DND-41 (cell line): Measurements from ENCODE around the gene HMCN2.

Experiments
- ATAC-seq: fragments of 200-7000 bp; cut with Tn5 transposase; 3 replicates; pipeline ENCODE4 v1.9.1; 2021; ENCODE audit warnings: low read depth; ENCODE audit not compliant: insufficient read depth
- DNase-seq: peaks from one replicate; pipeline ENCODE4 v3.0.0-alpha.2; 2020
- H2AFZ ChIP-seq: 2 replicates; pipeline ENCODE4 v1.6.0; 2012; ENCODE audit warnings: low read depth, low read length
- H3K27ac ChIP-seq: 2 replicates; pipeline ENCODE4 v1.5.1; 2012; ENCODE audit warnings: low read length, inconsistent platforms
- H3K27me3 ChIP-seq: fragments of 200-600 bp; sonication (generic); 2 replicates; pipeline ENCODE4 v1.6.0; 2012; ENCODE audit warnings: low read length, mild to moderate bottlenecking, inconsistent platforms; ENCODE audit not compliant: insufficient read depth, poor library complexity
- H3K36me3 ChIP-seq: 2 replicates; pipeline ENCODE4 v1.5.1; 2012; ENCODE audit warnings: low read length, inconsistent platforms; ENCODE audit not compliant: insufficient read depth
- H3K4me1 ChIP-seq: 2 replicates; pipeline ENCODE4 v1.5.1; 2012; ENCODE audit warnings: mild to moderate bottlenecking, low read length; ENCODE audit not compliant: insufficient read depth
- H3K4me2 ChIP-seq: 2 replicates; pipeline ENCODE4 v1.6.0; 2012; ENCODE audit warnings: mild to moderate bottlenecking, moderate library complexity, low read length, inconsistent platforms; ENCODE audit not compliant: insufficient read depth
- H3K4me3 ChIP-seq, 2 experiments: fragments of 200-600 bp in 1 of 2; shearing (Covaris generic) in 1 of 2; 2 replicates each; pipeline ENCODE4 v1.5.1; 2012 to 2016; ENCODE audit warnings: inconsistent platforms in 2 of 2, low read length in 2 of 2, mild to moderate bottlenecking in 2 of 2, low read depth in 1 of 2, moderate library complexity in 1 of 2
- H3K79me2 ChIP-seq: 2 replicates; pipeline ENCODE4 v1.6.0; 2012; ENCODE audit warnings: low read length, inconsistent platforms; ENCODE audit not compliant: insufficient read depth
- H3K9ac ChIP-seq: 2 replicates; pipeline ENCODE4 v1.6.0; 2012; ENCODE audit warnings: low read depth, mild to moderate bottlenecking, inconsistent platforms, low read length, moderate library complexity
- H3K9me3 ChIP-seq: 2 replicates; pipeline ENCODE4 v1.5.1; 2012; ENCODE audit warnings: low read length, moderate library complexity, mild to moderate bottlenecking, inconsistent platforms; ENCODE audit not compliant: insufficient read depth, severe bottlenecking
- H4K20me1 ChIP-seq: 2 replicates; pipeline ENCODE4 v1.6.0; 2012; ENCODE audit warnings: low read length; ENCODE audit not compliant: insufficient read depth
- EZH2 ChIP-seq: IDR thresholded peaks from 3 replicates; pipeline ENCODE4 v1.6.1; 2012; ENCODE audit warnings: borderline replicate concordance, low read depth, mild to moderate bottlenecking, moderate library complexity, low read length, inconsistent platforms; ENCODE audit not compliant: severe bottlenecking
- TF ChIP-seq, protein P1 (sequence below): IDR thresholded peaks from 2 replicates; pipeline ENCODE4 v1.5.1; 2012; ENCODE audit warnings: borderline replicate concordance, low read length, moderate library complexity, mild to moderate bottlenecking; ENCODE audit not compliant: poor library complexity, severe bottlenecking; ENCODE audit errors: extremely low read depth

HMCN2 gene

DNA sequence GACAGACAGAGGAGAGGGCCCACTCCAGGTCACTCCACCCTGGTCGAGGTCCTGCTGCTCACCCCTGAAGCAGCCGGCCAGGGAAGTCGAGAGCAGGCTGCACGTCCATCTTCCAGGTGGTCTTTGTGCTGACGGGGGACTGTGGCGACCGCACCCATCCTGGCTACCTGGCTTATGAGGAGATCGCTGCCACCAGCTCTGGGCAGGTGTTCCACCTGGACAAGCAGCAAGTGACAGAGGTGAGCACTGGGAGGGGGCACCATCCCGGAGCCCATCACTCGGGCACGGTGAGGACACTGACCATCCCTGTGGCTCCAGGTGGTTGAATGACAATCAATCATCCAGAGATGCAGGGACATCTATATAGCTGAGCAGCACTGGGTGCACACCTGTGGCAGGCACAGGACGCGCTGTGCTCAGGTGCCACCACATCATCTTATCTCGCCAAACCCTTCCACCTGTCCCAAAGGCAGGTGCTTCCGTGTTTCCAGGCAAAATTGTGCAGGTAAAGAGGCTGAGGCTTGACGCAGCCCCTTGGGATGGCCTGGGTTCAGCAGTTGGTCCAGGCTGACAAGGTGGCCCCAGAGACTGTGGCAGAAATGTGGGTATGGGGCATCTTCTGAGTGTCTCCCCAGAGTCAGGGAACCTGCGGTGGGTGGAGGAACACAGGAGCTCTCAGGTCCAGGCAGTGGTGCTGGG lies 20.7 kb downstream of the HMCN2 start:
- Histone ChIP-seq H3K79me2 (no peaks in the 10 kb centered on the region), H3K27ac (no peak overlapping the region), H3K9ac (no peak overlapping the region), H4K20me1 (no peaks in the 10 kb centered on the region), H3K4me2 (no peak overlapping the region), H3K9me3 (no peaks in the 10 kb centered on the region), H3K4me3 (no peak overlapping the region), H3K36me3 (no peaks in the 10 kb centered on the region), H3K27me3 (no peaks in the 10 kb centered on the region), H3K4me1 (no peaks in the 10 kb centered on the region), H2AFZ (no peak overlapping the region)
- TF ChIP-seq, protein P1, sequence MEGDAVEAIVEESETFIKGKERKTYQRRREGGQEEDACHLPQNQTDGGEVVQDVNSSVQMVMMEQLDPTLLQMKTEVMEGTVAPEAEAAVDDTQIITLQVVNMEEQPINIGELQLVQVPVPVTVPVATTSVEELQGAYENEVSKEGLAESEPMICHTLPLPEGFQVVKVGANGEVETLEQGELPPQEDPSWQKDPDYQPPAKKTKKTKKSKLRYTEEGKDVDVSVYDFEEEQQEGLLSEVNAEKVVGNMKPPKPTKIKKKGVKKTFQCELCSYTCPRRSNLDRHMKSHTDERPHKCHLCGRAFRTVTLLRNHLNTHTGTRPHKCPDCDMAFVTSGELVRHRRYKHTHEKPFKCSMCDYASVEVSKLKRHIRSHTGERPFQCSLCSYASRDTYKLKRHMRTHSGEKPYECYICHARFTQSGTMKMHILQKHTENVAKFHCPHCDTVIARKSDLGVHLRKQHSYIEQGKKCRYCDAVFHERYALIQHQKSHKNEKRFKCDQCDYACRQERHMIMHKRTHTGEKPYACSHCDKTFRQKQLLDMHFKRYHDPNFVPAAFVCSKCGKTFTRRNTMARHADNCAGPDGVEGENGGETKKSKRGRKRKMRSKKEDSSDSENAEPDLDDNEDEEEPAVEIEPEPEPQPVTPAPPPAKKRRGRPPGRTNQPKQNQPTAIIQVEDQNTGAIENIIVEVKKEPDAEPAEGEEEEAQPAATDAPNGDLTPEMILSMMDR = no peak
- TF ChIP-seq EZH2 = no peak
- ATAC-seq (no peak), DNase-seq (no peak)

DNA sequence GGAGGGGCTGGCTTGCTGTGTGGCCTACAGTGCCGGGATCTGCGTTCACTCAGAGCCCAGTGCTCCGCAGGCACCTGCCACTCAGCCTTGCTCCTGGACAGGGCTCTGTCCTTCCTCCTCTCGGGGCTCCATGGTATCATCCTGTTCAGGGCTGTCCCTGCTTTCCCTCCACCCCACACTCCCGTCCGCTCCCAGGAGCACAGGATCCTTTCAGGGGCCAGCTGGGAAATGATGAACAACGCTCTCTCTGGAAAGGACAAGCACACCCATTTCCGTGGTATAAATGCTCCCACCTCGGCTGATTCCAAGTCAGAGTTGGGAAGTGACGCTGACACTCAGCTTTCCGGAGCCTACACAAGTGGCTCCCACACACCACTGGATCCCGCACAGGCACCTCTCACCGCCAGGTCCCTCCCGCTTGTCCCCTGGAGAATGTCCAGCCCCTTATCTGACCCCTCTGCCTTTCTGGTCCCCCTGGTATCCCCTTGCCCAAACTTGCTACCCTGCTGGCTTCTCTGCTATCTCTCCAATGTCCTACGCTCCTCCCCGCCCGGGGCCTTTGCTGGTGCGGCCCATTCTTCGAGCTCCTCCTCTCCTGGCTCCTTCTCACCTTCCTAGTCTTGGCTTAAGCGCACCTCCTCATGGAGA lies 21.3 kb downstream of the HMCN2 start:
- Histone ChIP-seq H3K4me1 (no peaks in the 10 kb centered on the region), H3K9ac (no peak overlapping the region), H3K4me3 (no peak overlapping the region), H3K27ac (no peak overlapping the region), H4K20me1 (no peaks in the 10 kb centered on the region), H3K36me3 (no peaks in the 10 kb centered on the region), H3K4me2 (no peak overlapping the region), H3K27me3 (no peaks in the 10 kb centered on the region), H2AFZ (no peak overlapping the region), H3K79me2 (no peaks in the 10 kb centered on the region), H3K9me3 (no peaks in the 10 kb centered on the region)
- TF ChIP-seq EZH2 = no peak
- TF ChIP-seq, protein P1 = no peak
- no peak for DNase-seq
- no peak for ATAC-seq

DNA sequence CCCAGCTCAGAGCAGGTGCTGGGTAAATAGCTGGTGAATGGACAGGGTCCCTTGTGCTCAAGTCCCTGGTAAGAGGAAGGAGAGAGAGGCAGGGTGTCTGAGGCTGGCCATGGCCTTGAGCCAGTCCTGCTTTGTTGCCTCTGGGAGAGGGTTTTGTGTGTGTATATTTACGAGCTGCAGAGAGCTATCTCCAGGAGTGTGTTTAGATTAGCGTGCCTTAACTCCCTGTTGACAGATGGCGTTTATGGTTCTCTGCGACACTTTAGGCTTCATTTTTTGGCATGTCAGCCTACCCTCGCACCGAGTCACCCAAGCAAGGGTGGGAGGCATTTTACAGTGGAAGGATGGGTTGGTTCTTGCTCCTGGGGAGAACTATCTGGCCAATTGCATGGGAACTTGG lies 22.2 kb downstream of the HMCN2 start:
- Histone ChIP-seq H3K4me3 (no peak overlapping the region), H3K9ac (no peak overlapping the region), H3K36me3 (no peaks in the 10 kb centered on the region), H3K4me2 (no peak overlapping the region), H3K79me2 (no peaks in the 10 kb centered on the region), H3K9me3 (no peaks in the 10 kb centered on the region), H3K27ac (no peak overlapping the region), H3K27me3 (no peaks in the 10 kb centered on the region), H4K20me1 (no peaks in the 10 kb centered on the region), H2AFZ (no peak overlapping the region), H3K4me1 (no peaks in the 10 kb centered on the region)
- no peak for TF ChIP-seq EZH2
- TF ChIP-seq, protein P1 = no peak
- DNase-seq (no peak), ATAC-seq (no peak)
